B cell (primary cell): ENCODE data around the gene ITPKB. TPM values are rescaled to one million over a fixed set of nuclear protein-coding genes. Genes with fewer than 3 reads are reported as not detected.

Source experiments
- ATAC-seq: fragments of 200-7000 bp; cut with Tn5 transposase; one replicate; pipeline ENCODE4 v1.10.0; 2021; ENCODE audit warnings: low read depth, mild to moderate bottlenecking, moderate number of reproducible peaks, moderate library complexity
- CTCF ChIA-PET: fragments of 350-600 bp; sonication (Branson Sonifier 250); formaldehyde crosslinking; loops from one replicate; lab custom pipeline; 2021; ENCODE audit warnings: antibody characterized with exemption, inconsistent platforms; lab: Charles Lee
- POLR2A ChIA-PET: fragments of 350-600 bp; sonication (Branson Sonifier 250); formaldehyde crosslinking; loops from one replicate; lab custom pipeline; 2021; ENCODE audit warnings: antibody characterized with exemption; lab: Charles Lee
- DNase-seq: peaks from one replicate; pipeline ENCODE4 v3.0.0; 2013
- H2AFZ ChIP-seq: 2 replicates; pipeline ENCODE4 v1.6.1; 2012; ENCODE audit warnings: mild to moderate bottlenecking, low read depth, low read length; ENCODE audit not compliant: insufficient read depth, poor library complexity, severe bottlenecking
- H3K27ac ChIP-seq, 2 donors: 1 replicate in 1 of 2; 2 replicates in 1 of 2; pipeline ENCODE4 v1.5.1; 2012 to 2013; ENCODE audit warnings: low read length in 2 of 2, mild to moderate bottlenecking in 2 of 2, moderate library complexity in 1 of 2
- H3K27me3 ChIP-seq, 4 experiments: fragments of 200-600 bp in 1 of 4; sonication (generic) in 1 of 4; replicated peaks in 1 of 4; 1 replicate in 2 of 4; 2 replicates in 2 of 4; pipeline versions ENCODE4 v1.6.1 to v1.7.0; 2013 to 2016; ENCODE audit warnings: low read length in 3 of 4, mild to moderate bottlenecking in 2 of 4, mixed read lengths in 1 of 4, moderate library complexity in 1 of 4; ENCODE audit not compliant: insufficient read depth in 4 of 4, control insufficient read depth in 3 of 4; ENCODE audit errors: control extremely low read depth in 1 of 4
- H3K36me3 ChIP-seq, 2 experiments: replicated peaks in 1 of 2; 1 replicate in 1 of 2; 2 replicates in 1 of 2; pipeline versions ENCODE4 v1.6.1 to v1.7.1; 2013; ENCODE audit warnings: low read length in 1 of 2; ENCODE audit not compliant: insufficient read depth in 2 of 2, control insufficient read depth in 1 of 2; ENCODE audit errors: control extremely low read depth in 1 of 2, extremely low read depth in 1 of 2
- H3K4me1 ChIP-seq, 2 donors: fragments of 200-600 bp in 1 of 2; sonication (generic) in 1 of 2; 1 replicate in 1 of 2; 2 replicates in 1 of 2; pipeline versions ENCODE4 v1.5.1 to v1.6.1; 2013 to 2017; ENCODE audit warnings: low read length in 2 of 2; ENCODE audit not compliant: control insufficient read depth in 2 of 2, insufficient read depth in 2 of 2
- H3K4me2 ChIP-seq: replicated peaks from 2 replicates; pipeline ENCODE3; 2012; ENCODE audit warnings: mild to moderate bottlenecking, low read depth, low read length; ENCODE audit not compliant: poor library complexity, severe bottlenecking
- H3K4me3 ChIP-seq, 5 experiments: fragments of 200-600 bp in 1 of 5; sonication (generic) in 1 of 5; 1 replicate in 3 of 5; 2 replicates in 2 of 5; pipeline versions ENCODE4 v1.5.1 to v1.7.0; 2011 to 2016; ENCODE audit warnings: low read length in 4 of 5, mild to moderate bottlenecking in 4 of 5, low read depth in 2 of 5, control low read depth in 1 of 5, moderate library complexity in 1 of 5; ENCODE audit not compliant: insufficient read depth in 1 of 5; ENCODE audit errors: control extremely low read depth in 1 of 5, extremely low read depth in 1 of 5
- H3K79me2 ChIP-seq: fragments of 200-600 bp; sonication (generic); one replicate; pipeline ENCODE4 v1.6.0; 2016; ENCODE audit warnings: low read length; ENCODE audit not compliant: control insufficient read depth, insufficient read depth
- H3K9ac ChIP-seq: fragments of 200-600 bp; sonication (generic); 2 replicates; pipeline ENCODE4 v1.6.1; 2017; ENCODE audit warnings: mild to moderate bottlenecking, low read length, moderate library complexity
- H3K9me3 ChIP-seq, 3 donors: one replicate each; pipeline versions ENCODE4 v1.6.1 to v1.7.1; 2013; ENCODE audit warnings: low read length in 2 of 3; ENCODE audit not compliant: control insufficient read depth in 2 of 3, insufficient read depth in 1 of 3; ENCODE audit errors: control extremely low read depth in 1 of 3
- H4K20me1 ChIP-seq: 2 replicates; pipeline ENCODE4 v1.6.0; 2012; ENCODE audit warnings: mild to moderate bottlenecking, low read length; ENCODE audit not compliant: insufficient read depth, control insufficient read depth, poor library complexity, severe bottlenecking
- H3K27ac Mint-ChIP-seq: one replicate; pipeline ENCODE4 v1.8.0; 2021; ENCODE audit warnings: mixed read lengths
- H3K27me3 Mint-ChIP-seq: one replicate; pipeline ENCODE4 v1.8.0; 2021; ENCODE audit warnings: mixed read lengths
- H3K4me1 Mint-ChIP-seq: one replicate; pipeline ENCODE4 v1.8.0; 2021; ENCODE audit warnings: mixed read lengths
- H3K4me3 Mint-ChIP-seq: one replicate; pipeline ENCODE4 v1.8.0; 2021; ENCODE audit warnings: mixed read lengths
- H3K9me3 Mint-ChIP-seq: one replicate; pipeline ENCODE4 v1.8.0; 2022; ENCODE audit warnings: mixed read lengths; ENCODE audit not compliant: insufficient read depth
- CTCF ChIP-seq: fragments of 200-600 bp; IDR thresholded peaks from one replicate; pipeline ENCODE4 v1.8.0; 2022; ENCODE audit warnings: antibody characterized with exemption, mild to moderate bottlenecking
- EZH2 ChIP-seq: IDR thresholded peaks from 2 replicates; pipeline ENCODE4 v1.6.1; 2012; ENCODE audit warnings: borderline replicate concordance, low read depth, mild to moderate bottlenecking, moderate library complexity, low read length; ENCODE audit not compliant: insufficient read depth, poor library complexity, severe bottlenecking
- WGBS: methylation state at CpG from one replicate; pipeline ENCODE4 v1.1.5; 2013; ENCODE audit warnings: missing lambda C conversion rate; ENCODE audit not compliant: insufficient coverage; 5-methylcytosine and 5-hydroxymethylcytosine counted together
- intact Hi-C: fragments of 100-400 bp; cut with micrococcal nuclease; formaldehyde crosslinking; loops from one replicate; pipeline ENCODE4 v1.10.0; 2022
- polyA plus RNA-seq: library from polyadenylated mRNA; depleted of rRNA; stranded (reverse); fragments of >200 nt; gene quantifications from 2 replicates; pipeline ENCODE4 v1.2.3, GENCODE V29; 2012
- total RNA-seq, 2 donors: library from RNA; stranded (reverse); fragments of 120-200 nt in 1 of 2; gene quantifications; 1 replicate in 1 of 2; 2 replicates in 1 of 2; pipeline versions ENCODE4 v1.2.3 to v1.2.4, GENCODE V29; 2013 to 2022

The ITPKB gene
- total and polyA plus RNA-seq, 2 donors (not counting 1 experiment from before 2014, with no cell fraction given) = 21.8 to 93.5 TPM

DNA sequence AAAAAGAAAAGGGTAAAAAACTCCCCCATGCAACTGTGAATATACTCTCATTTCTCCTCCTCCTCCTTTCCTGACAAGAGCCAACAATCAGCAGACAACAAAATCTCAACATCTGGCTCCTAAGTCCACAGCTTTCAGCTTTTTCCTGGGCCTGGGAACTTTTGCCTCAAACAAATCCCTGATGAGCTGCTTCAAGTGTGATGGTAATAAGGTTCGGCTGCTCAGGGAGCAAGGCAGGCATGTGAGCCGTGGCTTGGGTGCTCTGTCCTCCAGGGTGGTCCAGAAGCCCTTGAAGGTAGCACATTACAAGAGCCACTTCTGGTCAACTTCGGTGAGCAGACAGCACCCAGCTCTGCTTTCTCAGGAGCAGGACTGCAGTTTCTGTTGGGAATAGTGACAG is 46.3 kb downstream of the ITPKB start:
- Histone ChIP-seq H3K79me2 (peaks cover 94% of the 10 kb centered on the region), H3K27me3 (no peaks in the 10 kb centered on the region), H3K27ac (peak overlapping the region in 1 of 2 donors; percentile 68), H3K4me1 (peaks cover 88 to 94% of the 10 kb centered on the region in 2 donors), H3K9me3 (no peaks in the 10 kb centered on the region), H3K9ac (no peak overlapping the region), H3K36me3 (no peaks in the 10 kb centered on the region), H4K20me1 (no peaks in the 10 kb centered on the region), H2AFZ (no peak overlapping the region), H3K4me3 (no peak overlapping the region), H3K4me2 (peak overlapping the region; percentile 0)
- intact Hi-C loops = no loop called here
- TF ChIP-seq EZH2 (no peak), CTCF (no peak)
- no peaks in the 10 kb centered on the region for H3K9me3 Mint-ChIP-seq
- no peaks in the 10 kb centered on the region for H3K27me3 Mint-ChIP-seq
- peak overlapping the region; percentile 88 for H3K27ac Mint-ChIP-seq
- ChIA-PET CTCF (interaction anchor here (0.7 to 2.5 kb wide), 9 partner anchors 10 to 136 kb away, joined by 3 to 10 read pairs (median 4); no protein-coding TSS in a partner anchor), POLR2A (interaction anchor here (0.7 to 1.8 kb wide), 2 partner anchors 11 to 30 kb away, joined by 3 to 4 read pairs; no protein-coding TSS in a partner anchor)
- H3K4me1 Mint-ChIP-seq = peaks cover 97% of the 10 kb centered on the region
- peak overlapping the region; percentile 33 for H3K4me3 Mint-ChIP-seq
- ATAC-seq (no peak), DNase-seq (no peak)
- 100% methylated on average over 3 of the region's 3 CpGs for WGBS

- Mint-ChIP-seq H3K9me3 (no peaks in the 10 kb centered on the region), H3K27ac (peak overlapping the region; percentile 88), H3K4me3 (peak overlapping the region; percentile 74), H3K27me3 (no peaks in the 10 kb centered on the region), H3K4me1 (peaks cover 97% of the 10 kb centered on the region)
- Histone ChIP-seq H3K27ac (peak overlapping the region; percentile 56 to 68), H3K27me3 (no peaks in the 10 kb centered on the region), H3K9me3 (no peaks in the 10 kb centered on the region), H3K4me1 (peaks cover 88 to 94% of the 10 kb centered on the region in 2 donors), H3K9ac (peak overlapping the region; percentile 20), H3K36me3 (no peaks in the 10 kb centered on the region), H4K20me1 (no peaks in the 10 kb centered on the region), H3K4me2 (peak overlapping the region; percentile 63), H3K79me2 (peaks cover 97% of the 10 kb centered on the region), H2AFZ (no peak overlapping the region), H3K4me3 (peak overlapping the region in 1 of 5 experiments; percentile 22)
- DNase-seq (no peak), ATAC-seq (no peak)
- CTCF ChIA-PET = interaction anchor here (1.0 to 2.5 kb wide), 7 partner anchors 9 to 58 kb away, joined by 3 to 10 read pairs (median 5); no protein-coding TSS in a partner anchor
- TF ChIP-seq CTCF = no peak
- no CpG with 5 or more reads among the region's 4 CpGs for WGBS
- POLR2A ChIA-PET = interaction anchor here (0.6 to 1.8 kb wide), 3 partner anchors 10 to 57 kb away, joined by 3 to 4 read pairs (median 3); no protein-coding TSS in a partner anchor
- intact Hi-C loops = no loop called here
These were observed 46.9 kb downstream of the ITPKB start for GRCh38 chr1:226692051-226692792.
